HepG2 (cell line): ENCODE data around the gene FANCF. TPM values are rescaled to one million over a fixed set of nuclear protein-coding genes. Genes with fewer than 3 reads are reported as not detected.

Experiments
- CHD4 ChIP-seq: fragments of 200-600 bp; sonication (generic); IDR thresholded peaks from 2 replicates; pipeline ENCODE4 v1.7.0; 2017; ENCODE audit warnings: mild to moderate bottlenecking, low read length, borderline replicate concordance
- HMGA1 ChIP-seq: sonication (generic); formaldehyde crosslinking; conservative IDR thresholded peaks from 2 replicates; pipeline ENCODE4 v1.4.0; 2020; ENCODE audit warnings: missing genetic modification reagents
- HOXA5 ChIP-seq: sonication (generic); formaldehyde crosslinking; IDR thresholded peaks from 2 replicates; pipeline ENCODE4 v1.4.0; 2020; ENCODE audit warnings: missing genetic modification reagents
- KDM2A ChIP-seq: sonication (generic); formaldehyde crosslinking; IDR thresholded peaks from 2 replicates; pipeline ENCODE4 v1.4.0; 2020; ENCODE audit warnings: low read depth, missing genetic modification reagents, borderline replicate concordance
- MEIS2 ChIP-seq: sonication (generic); formaldehyde crosslinking; IDR thresholded peaks from 2 replicates; pipeline ENCODE4 v1.9.0; 2021; ENCODE audit warnings: mild to moderate bottlenecking, missing genetic modification reagents
- NFYC ChIP-seq: IDR thresholded peaks from 2 replicates; pipeline ENCODE4 v1.6.1; 2016; ENCODE audit warnings: missing genetic modification reagents, missing compliant biosample characterization
- REPIN1 ChIP-seq: sonication (generic); formaldehyde crosslinking; IDR thresholded peaks from 2 replicates; pipeline ENCODE4 v1.8.0; 2022; ENCODE audit warnings: missing genetic modification reagents, low read depth, mild to moderate bottlenecking, borderline replicate concordance
- SAP130 ChIP-seq: IDR thresholded peaks from 2 replicates; pipeline ENCODE4 v1.6.1; 2016; ENCODE audit warnings: low read depth
- ZNF264 ChIP-seq: sonication (generic); formaldehyde crosslinking; IDR thresholded peaks from 2 replicates; pipeline ENCODE4 v1.4.0; 2020; ENCODE audit warnings: missing genetic modification reagents
- ZNF350 ChIP-seq: sonication (generic); formaldehyde crosslinking; IDR thresholded peaks from 2 replicates; pipeline ENCODE4 v1.4.0; 2020; ENCODE audit warnings: mild to moderate bottlenecking, low read depth, missing genetic modification reagents, borderline replicate concordance
- ZNF616 ChIP-seq: sonication (generic); formaldehyde crosslinking; IDR thresholded peaks from 2 replicates; pipeline ENCODE4 v1.5.0; 2020; ENCODE audit warnings: low read depth, mild to moderate bottlenecking, missing genetic modification reagents
- ZNF629 ChIP-seq: sonication (generic); formaldehyde crosslinking; conservative IDR thresholded peaks from 2 replicates; pipeline ENCODE4 v1.5.0; 2020; ENCODE audit warnings: missing genetic modification reagents
- polyA plus RNA-seq, 8 experiments: library from polyadenylated mRNA; depleted of rRNA in 3 of 8; stranded (reverse) in 7 of 8; unstranded in 1 of 8; fragments of >200 nt; fragmentation: Illumina TruSeq in 4 of 8; extraction: Trizol in 4 of 8; gene quantifications; 2 replicates each; pipeline versions ENCODE4 v1.2.1 to v1.2.3, GENCODE V29; 2011 to 2016; ENCODE audit warnings: low read depth in 4 of 8, missing spikeins in 1 of 8, mixed read lengths in 1 of 8; ENCODE audit not compliant: insufficient read depth in 1 of 8
- total RNA-seq, 5 experiments: library from RNA; depleted of rRNA; stranded (reverse); fragments of >200 nt; fragmentation: Illumina TruSeq; extraction: Trizol; gene quantifications; 2 replicates each; pipeline ENCODE4 v1.2.3, GENCODE V29; 2016; ENCODE audit warnings: low read depth in 1 of 5
- TF ChIP-seq, protein P1 (sequence below): sonication (generic); formaldehyde crosslinking; IDR thresholded peaks from 2 replicates; pipeline ENCODE4 v1.5.1; 2020; ENCODE audit warnings: mild to moderate bottlenecking, missing genetic modification reagents, moderate library complexity
- TF ChIP-seq, protein P2 (sequence below): IDR thresholded peaks from 2 replicates; pipeline ENCODE4 v1.6.1; 2016; ENCODE audit warnings: missing genetic modification reagents, missing compliant biosample characterization
- TF ChIP-seq, protein P3 (sequence below): sonication (generic); formaldehyde crosslinking; conservative IDR thresholded peaks from 2 replicates; pipeline ENCODE4 v1.5.0; 2020; ENCODE audit warnings: missing genetic modification reagents
- TF ChIP-seq, protein P4 (sequence below): sonication (generic); formaldehyde crosslinking; IDR thresholded peaks from 2 replicates; pipeline ENCODE4 v1.5.0; 2020; ENCODE audit warnings: mild to moderate bottlenecking, missing genetic modification reagents

Gene FANCF
- total and polyA plus RNA-seq, 2 of the 13 experiments (the other 11 are each of a cell fraction or from before 2014, with no cell fraction given), result 2.5 to 9.7 TPM

DNA sequence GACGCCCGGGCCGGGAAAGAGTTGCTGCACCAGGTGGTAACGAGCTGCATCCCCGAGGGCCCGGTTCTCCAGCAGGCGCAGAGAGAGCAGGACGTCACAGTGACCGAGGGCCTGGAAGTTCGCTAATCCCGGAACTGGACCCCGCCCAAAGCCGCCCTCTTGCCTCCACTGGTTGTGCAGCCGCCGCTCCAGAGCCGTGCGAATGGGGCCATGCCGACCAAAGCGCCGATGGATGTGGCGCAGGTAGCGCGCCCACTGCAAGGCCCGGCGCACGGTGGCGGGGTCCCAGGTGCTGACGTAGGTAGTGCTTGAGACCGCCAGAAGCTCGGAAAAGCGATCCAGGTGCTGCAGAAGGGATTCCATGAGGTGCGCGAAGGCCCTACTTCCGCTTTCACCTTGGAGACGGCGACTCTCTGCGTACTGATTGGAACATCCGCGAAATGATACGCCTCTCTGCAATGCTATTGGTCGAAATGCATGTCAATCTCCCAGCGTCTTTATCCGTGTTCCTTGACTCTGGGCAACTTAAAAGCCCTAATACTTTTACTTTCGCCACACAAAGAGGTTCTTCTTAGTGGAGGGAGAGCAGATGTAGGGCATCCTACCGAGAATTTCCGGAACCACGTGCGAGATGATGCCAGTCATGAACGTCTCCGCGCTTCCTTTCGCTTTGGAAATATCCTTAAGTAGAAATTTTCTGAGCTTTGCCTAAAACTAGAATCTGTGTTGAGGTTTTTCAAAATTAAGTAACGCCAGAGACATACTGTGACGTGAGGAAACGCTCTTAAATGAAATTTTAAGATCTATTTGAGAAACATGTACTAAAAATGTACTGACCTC lies at the start of gene FANCF (continued):
- TF ChIP-seq KDM2A (CRISPR knock-in tag), result peak; percentile 73; the same call in 1 of the 2 replicates
- TF ChIP-seq, protein P1, sequence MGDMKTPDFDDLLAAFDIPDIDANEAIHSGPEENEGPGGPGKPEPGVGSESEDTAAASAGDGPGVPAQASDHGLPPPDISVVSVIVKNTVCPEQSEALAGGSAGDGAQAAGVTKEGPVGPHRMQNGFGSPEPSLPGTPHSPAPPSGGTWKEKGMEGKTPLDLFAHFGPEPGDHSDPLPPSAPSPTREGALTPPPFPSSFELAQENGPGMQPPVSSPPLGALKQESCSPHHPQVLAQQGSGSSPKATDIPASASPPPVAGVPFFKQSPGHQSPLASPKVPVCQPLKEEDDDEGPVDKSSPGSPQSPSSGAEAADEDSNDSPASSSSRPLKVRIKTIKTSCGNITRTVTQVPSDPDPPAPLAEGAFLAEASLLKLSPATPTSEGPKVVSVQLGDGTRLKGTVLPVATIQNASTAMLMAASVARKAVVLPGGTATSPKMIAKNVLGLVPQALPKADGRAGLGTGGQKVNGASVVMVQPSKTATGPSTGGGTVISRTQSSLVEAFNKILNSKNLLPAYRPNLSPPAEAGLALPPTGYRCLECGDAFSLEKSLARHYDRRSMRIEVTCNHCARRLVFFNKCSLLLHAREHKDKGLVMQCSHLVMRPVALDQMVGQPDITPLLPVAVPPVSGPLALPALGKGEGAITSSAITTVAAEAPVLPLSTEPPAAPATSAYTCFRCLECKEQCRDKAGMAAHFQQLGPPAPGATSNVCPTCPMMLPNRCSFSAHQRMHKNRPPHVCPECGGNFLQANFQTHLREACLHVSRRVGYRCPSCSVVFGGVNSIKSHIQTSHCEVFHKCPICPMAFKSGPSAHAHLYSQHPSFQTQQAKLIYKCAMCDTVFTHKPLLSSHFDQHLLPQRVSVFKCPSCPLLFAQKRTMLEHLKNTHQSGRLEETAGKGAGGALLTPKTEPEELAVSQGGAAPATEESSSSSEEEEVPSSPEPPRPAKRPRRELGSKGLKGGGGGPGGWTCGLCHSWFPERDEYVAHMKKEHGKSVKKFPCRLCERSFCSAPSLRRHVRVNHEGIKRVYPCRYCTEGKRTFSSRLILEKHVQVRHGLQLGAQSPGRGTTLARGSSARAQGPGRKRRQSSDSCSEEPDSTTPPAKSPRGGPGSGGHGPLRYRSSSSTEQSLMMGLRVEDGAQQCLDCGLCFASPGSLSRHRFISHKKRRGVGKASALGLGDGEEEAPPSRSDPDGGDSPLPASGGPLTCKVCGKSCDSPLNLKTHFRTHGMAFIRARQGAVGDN (CRISPR knock-in tag), result peak; percentile 95
- TF ChIP-seq NFYC (CRISPR knock-in tag), result peak; percentile 99
- TF ChIP-seq CHD4, result no peak
- TF ChIP-seq, protein P2, sequence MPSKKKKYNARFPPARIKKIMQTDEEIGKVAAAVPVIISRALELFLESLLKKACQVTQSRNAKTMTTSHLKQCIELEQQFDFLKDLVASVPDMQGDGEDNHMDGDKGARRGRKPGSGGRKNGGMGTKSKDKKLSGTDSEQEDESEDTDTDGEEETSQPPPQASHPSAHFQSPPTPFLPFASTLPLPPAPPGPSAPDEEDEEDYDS, result peak; percentile 79
- TF ChIP-seq HOXA5, result no peak; the same call in 1 of the 2 replicates
- 0 out of 2 replicates have a peak, but pooled peaks have one; percentile 66 for TF ChIP-seq MEIS2 (CRISPR knock-in tag)
- TF ChIP-seq HMGA1 (CRISPR knock-in tag), result no peak
- TF ChIP-seq, protein P3, sequence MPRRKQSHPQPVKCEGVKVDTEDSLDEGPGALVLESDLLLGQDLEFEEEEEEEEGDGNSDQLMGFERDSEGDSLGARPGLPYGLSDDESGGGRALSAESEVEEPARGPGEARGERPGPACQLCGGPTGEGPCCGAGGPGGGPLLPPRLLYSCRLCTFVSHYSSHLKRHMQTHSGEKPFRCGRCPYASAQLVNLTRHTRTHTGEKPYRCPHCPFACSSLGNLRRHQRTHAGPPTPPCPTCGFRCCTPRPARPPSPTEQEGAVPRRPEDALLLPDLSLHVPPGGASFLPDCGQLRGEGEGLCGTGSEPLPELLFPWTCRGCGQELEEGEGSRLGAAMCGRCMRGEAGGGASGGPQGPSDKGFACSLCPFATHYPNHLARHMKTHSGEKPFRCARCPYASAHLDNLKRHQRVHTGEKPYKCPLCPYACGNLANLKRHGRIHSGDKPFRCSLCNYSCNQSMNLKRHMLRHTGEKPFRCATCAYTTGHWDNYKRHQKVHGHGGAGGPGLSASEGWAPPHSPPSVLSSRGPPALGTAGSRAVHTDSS (CRISPR knock-in tag), result no peak
- no peak for TF ChIP-seq ZNF616 (CRISPR knock-in tag)
- TF ChIP-seq ZNF350 (CRISPR knock-in tag), result peak; percentile 80; the same call in 1 of the 2 replicates
- TF ChIP-seq REPIN1, result 0 out of 2 replicates have a peak, but pooled peaks have one; percentile 25
- 0 out of 2 replicates have a peak, but pooled peaks have one; percentile 5 for TF ChIP-seq ZNF629 (CRISPR knock-in tag)
- peak; percentile 85 for TF ChIP-seq ZNF264
- TF ChIP-seq, protein P4, sequence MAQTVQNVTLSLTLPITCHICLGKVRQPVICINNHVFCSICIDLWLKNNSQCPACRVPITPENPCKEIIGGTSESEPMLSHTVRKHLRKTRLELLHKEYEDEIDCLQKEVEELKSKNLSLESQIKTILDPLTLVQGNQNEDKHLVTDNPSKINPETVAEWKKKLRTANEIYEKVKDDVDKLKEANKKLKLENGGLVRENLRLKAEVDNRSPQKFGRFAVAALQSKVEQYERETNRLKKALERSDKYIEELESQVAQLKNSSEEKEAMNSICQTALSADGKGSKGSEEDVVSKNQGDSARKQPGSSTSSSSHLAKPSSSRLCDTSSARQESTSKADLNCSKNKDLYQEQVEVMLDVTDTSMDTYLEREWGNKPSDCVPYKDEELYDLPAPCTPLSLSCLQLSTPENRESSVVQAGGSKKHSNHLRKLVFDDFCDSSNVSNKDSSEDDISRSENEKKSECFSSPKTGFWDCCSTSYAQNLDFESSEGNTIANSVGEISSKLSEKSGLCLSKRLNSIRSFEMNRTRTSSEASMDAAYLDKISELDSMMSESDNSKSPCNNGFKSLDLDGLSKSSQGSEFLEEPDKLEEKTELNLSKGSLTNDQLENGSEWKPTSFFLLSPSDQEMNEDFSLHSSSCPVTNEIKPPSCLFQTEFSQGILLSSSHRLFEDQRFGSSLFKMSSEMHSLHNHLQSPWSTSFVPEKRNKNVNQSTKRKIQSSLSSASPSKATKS (CRISPR knock-in tag), result no peak
- peak; percentile 95 for TF ChIP-seq SAP130 (CRISPR knock-in tag)
